GM11168 (cell line): ENCODE results near the gene GPR87.

ENCODE experiments used
- in situ Hi-C: fragments of 300-500 bp; cut with MboI; formaldehyde crosslinking; loops from one replicate; pipeline ENCODE4 v1.12.0; 2022; ENCODE audit warnings: low sequenced_read_pairs; ENCODE audit not compliant: unreplicated experiment

Gene GPR87, protein sequence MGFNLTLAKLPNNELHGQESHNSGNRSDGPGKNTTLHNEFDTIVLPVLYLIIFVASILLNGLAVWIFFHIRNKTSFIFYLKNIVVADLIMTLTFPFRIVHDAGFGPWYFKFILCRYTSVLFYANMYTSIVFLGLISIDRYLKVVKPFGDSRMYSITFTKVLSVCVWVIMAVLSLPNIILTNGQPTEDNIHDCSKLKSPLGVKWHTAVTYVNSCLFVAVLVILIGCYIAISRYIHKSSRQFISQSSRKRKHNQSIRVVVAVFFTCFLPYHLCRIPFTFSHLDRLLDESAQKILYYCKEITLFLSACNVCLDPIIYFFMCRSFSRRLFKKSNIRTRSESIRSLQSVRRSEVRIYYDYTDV

DNA sequence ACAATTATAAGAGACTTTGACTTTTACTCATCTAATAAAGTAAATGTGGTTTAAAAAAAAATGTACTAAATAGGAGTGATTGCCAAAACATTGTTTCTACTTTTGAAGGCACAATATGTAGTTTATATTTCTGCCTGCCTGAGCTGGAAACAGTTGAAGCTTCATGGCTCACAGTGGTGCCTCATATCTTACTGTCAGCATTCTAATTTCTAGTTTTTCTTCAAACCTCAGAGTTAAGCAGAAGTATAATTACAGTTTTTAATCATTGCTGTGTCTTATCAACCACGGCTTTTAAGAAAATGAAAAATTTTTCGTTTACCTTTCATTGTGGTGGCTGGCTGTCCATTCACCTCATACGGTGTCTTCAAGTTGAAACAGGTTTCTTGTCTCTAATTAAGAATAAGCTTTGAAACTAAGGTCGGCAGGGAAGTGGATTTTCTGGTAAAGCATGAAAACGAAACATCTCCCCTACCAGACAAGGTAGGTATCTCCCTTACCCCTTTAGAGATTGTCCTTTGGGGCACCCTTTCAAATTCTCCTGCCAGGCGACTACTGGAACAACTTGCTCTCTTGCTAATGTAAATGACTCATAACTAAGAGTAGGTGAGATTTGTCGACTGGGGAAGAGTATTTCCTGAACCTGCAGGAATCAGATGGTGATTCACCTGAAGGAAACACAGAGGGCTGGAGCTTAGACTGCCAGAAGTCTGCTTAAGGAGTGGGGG, at the start of gene GPR87:
Gene GPR87, minus strand, starts transcription at position 554 of the 725 bp plus-strand sequence. CDS start 16,720 bp downstream, outside the sequence.
- in situ Hi-C loops = no loop called here

DNA sequence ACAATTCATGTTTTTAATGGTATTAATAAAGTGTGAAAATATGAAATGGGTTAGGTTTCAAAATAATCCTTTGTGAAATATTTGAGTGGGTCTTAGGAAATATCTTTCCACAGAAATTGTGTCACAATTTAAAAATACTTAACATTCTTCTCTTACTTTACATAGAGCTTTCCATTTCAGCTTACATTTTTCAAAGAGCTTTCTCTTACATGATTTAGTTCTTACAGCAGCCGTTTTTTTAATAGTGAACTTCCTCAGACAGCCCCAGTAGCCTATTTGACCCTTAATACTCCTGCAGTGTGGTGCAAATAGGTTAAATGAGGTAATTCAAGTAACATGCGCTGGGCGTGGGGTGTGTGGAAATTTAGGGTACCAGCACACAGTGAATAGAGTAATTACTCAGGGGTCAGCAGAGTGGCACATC, 46.1 kb upstream of the GPR87 start:
- in situ Hi-C loops = no loop called here

DNA sequence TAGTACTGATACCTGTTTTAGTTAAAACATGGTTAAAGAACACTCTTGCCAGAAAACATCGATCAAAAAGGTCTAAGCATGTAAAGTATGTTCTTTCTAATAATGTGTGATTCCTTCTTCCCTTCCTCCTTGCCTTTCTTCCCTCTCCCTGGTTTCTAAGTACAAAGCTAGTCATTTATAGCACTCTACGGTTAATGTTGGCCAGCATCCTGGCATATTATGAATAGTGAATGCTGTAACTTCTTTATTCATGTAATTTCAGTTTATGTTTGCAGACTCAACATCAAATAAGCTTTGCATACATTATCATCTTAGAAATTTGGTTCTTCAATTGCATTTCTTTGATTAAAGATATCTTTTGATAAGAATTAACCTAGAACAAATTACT, 40.8 kb upstream of the GPR87 start:
- in situ Hi-C loops = no loop called here

DNA sequence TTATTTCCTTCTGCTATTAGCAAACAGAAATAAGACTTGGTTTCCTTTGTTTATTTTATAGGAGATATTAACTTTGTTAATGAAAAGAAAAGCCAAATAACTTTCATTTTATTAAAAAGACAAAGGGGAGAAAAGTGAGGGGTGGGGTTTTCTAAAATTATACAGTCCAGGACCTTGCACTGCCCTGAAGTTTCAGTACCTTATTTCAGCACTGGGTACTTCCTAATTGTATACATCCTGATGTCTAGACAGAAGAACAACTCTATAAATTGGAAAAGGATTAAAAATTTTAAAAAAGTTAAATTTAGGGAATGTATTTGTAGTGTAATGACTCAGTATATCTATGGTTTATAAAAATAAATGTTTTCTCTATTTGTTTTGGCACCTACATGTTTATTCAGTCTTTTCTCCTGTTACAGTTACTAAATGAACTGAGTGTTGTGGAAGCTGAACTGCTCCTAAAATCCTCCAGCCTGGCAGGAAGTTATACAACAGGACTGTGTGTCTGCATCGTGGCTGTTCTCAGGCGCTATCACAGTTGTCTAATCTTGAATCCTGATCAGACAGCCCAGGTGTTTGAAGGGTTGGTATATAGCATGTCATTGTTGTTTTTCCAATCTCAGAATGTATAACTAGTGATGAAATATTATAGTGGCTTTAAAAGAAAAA, 40.3 kb upstream of the GPR87 start:
- in situ Hi-C loops = no loop called here

DNA sequence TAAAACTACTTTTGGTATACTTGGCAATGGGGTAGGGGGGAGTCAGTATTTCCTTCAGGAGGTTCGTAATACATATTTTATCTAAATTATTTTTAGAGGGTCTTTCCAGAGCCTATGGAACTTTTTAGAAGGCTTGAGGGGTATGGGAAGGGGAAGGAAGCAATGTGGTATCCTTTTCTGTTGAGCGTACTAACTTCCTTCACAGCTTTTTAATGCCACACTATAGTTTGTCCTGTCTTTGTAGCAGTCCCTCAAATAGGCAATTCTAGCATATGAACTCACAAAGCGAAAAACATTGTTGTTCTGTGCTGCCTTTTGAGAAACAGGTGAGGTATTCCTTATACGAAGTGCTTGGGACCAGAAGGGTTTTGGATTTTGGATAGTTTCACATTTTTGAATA, 35.0 kb upstream of the GPR87 start:
- in situ Hi-C loops = no loop called here

DNA sequence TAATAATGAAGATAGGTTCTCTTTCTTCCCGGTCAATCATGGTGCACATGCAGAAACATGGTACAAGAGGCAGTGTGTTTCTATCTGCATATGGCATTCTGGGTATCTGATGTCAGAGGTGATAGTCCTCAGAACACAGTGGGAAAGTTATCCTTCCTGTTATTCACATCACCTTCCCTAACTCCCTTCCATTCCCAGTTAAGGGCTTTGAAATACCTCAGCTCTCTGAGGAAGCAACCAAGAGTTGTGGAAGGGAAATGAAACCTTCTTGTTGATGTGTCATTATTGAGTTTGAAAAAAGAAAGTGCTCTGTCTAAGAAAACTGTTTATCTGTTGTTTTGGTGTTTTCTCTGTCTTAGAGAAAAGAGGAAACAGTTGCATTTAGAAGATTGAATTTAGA, 34.6 kb upstream of the GPR87 start:
- in situ Hi-C loops = no loop called here

DNA sequence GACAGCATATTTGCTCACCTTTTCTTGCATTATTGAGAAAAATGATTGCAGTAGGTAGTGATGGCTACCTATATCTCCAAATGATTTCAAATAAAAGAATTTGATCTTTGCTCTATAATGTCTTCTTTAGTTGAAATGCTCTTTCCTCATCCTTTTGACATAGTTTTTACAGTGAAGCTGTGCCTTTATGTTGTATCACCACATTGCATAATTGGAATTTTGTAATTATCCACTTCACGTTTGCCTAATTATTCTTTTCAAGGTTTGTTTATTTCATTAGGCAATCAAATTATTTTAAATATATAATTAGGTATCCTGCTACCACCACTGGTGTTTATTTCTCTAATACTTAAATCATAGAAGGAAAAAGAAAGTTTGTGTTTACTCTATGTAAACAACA, 34.0 kb upstream of the GPR87 start:
- in situ Hi-C loops = no loop called here

DNA sequence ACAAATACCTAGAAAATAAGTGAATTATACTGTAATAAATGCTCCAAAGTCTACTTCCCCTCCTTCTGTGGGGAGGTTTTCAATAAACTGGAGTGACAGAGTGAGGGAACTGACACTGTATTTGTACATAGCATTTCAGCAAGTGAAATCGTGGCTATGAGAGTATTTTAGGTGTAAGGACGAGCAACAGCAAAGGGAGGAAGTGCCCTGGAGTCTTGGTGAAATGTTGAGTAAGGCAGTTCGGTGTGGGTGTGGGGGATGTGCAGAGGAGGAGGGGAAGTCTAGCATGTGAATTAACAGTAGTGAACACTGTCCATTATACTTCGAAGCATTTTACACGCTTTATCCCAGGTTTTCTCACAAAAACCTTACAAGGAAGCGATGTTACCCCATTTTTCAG, 30.8 kb upstream of the GPR87 start:
- in situ Hi-C loops = no loop called here

DNA sequence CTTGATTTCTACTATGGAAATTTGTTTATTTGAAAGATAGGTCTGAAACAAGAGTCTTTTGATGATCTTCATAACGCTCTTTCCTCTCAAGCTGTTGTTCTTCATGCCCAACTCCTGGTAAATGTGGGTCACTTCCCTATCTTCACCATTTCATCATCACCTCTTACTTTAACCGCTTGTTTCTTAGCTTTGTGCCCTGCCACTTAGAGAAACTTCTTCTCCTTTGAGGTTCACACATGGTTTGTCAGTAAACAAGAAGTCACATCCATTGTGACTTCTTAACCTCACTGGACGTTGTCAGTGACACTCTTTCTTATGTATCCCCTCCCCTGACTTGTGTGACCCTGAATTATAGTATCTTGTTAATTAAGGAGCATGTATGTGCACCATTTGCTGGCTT, 29.7 kb upstream of the GPR87 start:
- in situ Hi-C loops = no loop called here

DNA sequence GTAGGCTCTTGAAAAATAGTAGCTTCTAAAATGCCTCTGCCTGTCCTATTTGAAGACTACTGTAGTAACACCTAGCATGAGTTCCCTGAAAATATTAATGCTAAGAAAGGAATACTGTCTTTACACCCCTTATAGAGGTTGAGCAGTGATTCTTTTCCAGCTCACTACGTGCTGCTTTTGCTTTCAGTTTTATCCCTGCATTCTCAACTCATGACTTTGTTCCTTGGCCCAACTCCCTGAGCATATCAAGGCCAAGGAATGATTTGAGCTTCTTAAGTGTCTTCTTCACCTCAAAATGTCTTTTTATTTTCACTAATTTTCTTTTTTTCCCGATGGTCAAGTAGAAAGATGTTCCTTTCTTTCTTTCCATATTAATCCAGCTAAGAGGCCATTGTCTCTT, 29.2 kb upstream of the GPR87 start:
- in situ Hi-C loops = no loop called here

DNA sequence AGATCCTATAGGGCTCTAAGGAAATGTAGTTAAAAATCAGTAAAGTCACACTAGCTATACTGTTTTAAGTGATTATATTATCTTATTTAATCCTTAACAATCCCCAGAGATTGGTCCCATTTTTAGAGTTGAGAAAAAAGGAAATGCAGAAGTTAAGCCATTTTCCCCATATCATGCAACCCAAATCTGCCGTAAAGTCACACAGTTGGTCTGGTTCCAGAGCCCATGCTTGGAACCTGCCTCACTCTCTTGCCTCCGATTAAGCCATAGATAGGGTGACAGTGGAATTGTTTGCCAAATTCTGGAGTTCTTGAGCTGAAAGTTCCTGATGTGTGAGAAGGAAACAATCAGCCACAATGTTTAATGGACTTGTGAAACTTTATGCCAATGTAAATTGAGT, 15.1 kb upstream of the GPR87 start:
- in situ Hi-C loops = no loop called here

DNA sequence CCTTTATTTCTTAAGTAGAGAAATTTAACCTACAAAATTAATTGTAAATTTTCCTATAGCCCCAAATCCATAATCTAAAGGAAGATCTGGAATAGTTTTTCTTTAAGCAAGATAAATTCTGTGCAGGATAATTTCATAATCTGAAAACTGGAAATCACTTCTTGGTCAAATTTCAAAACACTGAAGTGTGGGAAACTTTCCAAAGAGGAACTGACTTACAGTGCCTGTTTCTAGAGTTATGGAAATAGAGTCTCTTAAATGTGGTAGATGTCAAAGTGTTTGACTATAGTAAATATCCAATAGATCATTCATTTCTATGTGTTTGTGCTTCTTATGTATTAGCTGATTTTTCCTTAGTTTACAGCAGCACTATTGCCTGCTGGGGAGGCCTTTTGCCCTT, 14.3 kb upstream of the GPR87 start:
- in situ Hi-C loops = no loop called here

DNA sequence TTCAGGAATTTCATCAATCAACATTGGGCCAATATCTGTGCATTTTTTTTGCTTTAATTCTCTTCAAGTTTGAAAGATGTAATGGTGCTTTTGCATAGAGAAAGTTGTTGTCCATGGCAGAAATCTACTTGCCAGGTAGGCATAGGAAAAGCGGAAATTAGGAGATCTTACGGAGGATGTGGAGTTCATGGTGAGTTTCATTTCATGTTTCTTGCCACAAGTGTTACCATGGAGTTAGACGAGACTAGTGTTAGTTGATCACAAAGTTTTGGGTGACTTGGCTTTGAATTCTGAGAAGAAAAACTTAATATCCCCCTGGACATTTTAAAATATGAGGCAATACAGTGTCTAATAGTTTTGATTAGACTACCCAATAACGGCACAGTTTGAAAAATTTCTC, 13.8 kb upstream of the GPR87 start:
- in situ Hi-C loops = no loop called here

DNA sequence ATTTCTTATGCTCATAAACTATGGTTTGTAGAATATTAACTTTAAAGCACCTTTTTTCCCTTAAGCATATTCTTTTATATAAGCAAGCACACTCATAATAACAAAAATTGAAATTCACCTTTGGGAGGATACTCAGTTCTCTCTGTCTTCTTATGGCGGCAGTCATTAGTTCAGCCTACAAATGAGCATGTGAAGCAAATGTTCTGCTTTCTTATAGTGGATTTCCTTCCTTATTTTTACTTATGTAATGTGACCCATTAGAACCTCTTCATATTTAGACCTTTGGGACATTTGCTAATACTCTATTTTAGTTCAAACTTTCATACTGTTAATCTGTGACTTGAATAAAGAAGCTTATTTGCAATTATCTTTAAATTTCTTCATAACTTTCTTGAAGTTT, 12.7 kb upstream of the GPR87 start, which contains the start of gene P2RY13:
Gene P2RY13, minus strand, starts transcription at position 187 of the 400 bp plus-strand sequence. Its CDS starts 21 bp downstream, at position 166.
- in situ Hi-C loops = no loop called here

DNA sequence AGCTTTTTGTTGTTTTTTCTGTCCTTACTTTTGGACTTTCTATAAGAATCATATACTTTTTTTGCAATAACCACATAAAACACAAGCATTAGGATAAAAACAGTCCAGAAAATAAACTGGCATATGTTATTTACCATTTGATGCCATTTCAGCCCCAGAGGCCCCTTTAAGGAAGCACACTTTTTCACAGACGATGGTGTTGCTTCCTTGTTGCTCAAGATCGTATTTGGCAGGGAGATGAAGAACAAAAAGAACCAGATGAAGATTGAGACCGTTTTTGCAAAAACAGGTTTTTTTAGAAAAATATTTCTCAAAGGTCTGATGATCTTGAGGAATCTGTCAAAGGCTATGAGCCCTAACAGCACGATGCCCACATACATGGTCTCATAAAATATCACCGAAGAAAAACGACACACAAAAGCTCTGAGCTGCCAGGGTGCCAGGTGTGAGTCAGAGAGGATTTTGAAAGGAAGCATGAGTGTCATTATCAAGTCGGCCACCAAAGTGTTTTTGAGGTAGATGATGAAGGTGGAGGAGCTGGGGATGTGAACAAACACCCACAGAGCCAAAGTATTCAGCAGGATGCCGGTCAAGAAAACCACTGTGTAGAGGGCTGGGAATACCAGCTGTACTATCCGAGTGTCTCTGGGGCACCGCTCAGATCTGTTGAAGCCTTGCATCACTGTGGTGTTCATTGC, 11.8 kb upstream of the GPR87 start:
- in situ Hi-C loops = no loop called here

DNA sequence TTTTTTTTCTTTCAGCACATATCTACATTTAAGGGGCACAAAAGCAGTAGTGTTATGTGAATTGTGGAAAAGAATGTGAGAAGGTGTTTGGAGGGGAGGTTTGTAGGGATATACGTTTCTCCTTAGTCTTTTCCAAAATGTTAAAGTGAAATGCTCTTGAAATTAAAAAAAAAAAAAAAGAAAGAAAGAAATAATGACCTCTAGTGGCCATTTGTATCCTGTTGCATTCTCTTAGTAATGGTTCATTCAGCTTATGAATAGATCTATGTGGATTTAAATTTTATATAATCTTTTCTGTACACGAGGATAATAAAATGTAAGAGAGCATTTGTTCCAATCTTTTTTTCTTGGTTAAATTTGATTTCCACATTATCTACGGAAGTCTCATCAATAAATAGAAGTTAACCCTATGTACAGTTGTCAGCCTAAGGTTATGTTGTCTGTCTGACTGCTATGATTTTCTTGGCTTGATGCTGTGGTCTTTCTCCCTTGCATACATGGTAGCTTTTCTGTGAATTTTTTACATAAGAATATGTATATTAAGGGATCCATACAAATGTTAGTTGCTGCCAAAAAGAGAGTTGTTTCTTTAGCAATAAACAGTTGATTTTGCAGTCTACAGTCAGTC, 11.1 kb upstream of the GPR87 start:
- in situ Hi-C loops = no loop called here

DNA sequence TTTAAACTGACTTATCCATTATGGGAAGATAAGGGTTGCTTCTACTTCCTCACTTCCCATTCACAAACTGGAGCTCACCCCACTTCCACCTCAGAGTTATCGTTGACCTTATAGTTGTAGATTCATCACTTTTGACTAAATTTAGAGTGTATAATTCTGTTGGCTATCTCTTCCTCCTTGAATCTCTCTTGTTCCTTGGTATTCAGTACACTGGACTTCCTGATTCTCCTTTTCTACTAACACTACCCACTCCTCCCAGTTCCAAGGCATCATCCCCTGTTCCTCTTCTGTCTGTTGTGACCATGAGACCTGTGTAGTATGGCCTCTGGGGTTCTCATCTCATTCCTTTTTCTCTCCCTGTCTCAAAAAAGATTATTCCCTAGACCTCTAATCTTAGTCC, 5.9 kb upstream of the GPR87 start:
- in situ Hi-C loops = no loop called here

DNA sequence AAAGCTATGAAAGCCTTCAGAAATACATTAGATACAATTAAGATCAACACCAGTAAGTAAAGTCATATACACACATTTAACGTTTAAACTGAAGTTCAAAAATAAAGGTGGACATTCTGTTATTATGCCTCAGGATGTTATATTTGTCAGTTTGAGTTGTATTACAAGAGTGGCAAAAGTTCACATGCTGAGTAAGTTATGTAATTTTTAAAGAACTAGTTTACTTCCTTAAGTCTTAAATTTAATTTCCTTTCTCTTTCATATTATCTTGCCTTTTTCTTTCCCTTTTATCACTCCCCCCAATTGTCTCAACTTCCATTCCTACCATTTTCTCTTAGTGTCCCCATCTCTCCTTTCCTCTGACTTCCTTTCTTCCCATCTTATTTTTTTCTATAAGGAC, 4.9 kb upstream of the GPR87 start:
- in situ Hi-C loops = no loop called here

DNA sequence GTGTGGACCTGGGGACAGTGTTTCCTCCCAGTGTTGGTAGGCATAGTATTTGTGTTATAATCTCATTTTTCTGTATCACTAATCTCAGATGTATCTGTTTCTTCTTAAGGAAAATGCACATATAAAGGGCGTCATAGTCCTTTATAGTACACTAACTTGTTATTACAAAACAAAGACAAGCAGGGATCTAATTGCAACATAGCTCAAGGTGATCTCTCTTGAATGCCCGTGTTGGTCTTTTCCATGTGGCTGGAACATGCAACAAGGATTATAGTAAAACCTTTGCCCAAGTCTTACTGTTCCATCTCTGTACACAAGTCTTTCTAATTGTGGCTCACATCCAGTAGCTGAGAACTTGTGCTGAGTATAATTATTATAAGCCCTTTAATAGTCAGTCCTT, 3.5 kb upstream of the GPR87 start:
- in situ Hi-C loops = no loop called here

DNA sequence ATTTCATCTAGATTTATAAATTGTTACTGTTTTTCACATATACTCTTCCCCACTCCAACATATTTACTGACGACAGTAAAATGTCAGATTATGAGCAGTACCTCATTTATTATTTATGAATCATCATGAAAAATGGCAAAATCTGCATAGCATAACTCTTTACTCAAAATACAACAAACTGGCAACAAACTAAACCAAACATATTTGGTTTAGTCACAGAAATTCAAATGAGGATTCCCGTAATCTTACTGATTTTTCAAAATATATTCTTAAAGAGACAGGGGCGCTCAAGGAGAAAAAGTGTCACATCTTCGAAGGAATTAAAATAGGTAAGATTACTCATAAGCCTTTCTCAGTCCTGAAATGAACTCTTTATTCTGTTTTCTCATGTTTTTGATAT, 3.0 kb upstream of the GPR87 start:
- in situ Hi-C loops = no loop called here
